OCI-LY3 (cell line): ENCODE results near the gene CEP112.

ENCODE experiments used
- CTCF ChIP-seq: fragments of 200-600, 300-600 bp; sonication (generic); IDR thresholded peaks from 2 replicates; pipeline ENCODE4 v1.5.1; 2014; ENCODE audit warnings: antibody characterized with exemption, low read length, low read depth
- EZH2phosphoT487 ChIP-seq: fragments of 200-600 bp; shearing (Covaris generic); IDR thresholded peaks from 2 replicates; pipeline ENCODE4 v1.6.1; 2018; ENCODE audit warnings: antibody characterized with exemption, mixed run types, low read depth

- TF ChIP-seq EZH2phosphoT487 (no peak), CTCF (peak; percentile 20; the same call in 1 of the 2 replicates)
Measured at GRCh38 chr17:66021757-66022156, 170.2 kb downstream of the CEP112 start.
